GM19238 (cell line): ENCODE measurements around the gene PDSS2.
"Not testable (repeated sequence)": the region's sequence is repeated elsewhere in the genome, so short reads cannot be mapped to it uniquely, and the experiment has no call there.

Experiments
- DNase-seq: peaks from one replicate; pipeline ENCODE4 v3.0.0; 2011; ENCODE audit warnings: low spot score; ENCODE audit not compliant: insufficient read length

PDSS2 gene

DNA sequence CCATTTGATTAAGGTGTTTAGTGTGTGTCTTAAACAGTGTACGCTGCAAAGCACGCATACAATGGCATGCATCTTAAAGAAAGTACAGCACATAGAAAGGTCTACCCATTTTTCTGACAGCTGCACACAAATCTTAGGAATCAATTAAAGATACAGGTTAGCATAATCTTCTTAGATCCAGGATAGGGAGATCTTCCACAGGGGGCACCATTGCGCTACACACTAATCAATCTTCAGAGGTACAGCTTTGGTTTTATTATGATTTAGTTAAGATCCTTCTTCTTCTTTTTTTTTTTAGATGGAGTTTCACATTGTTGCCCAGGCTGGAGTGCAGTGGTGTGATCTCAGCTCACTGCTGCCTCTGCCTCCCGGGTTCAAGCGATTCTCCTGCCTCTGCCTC, 280.4 kb downstream of the PDSS2 start:
- DNase-seq: no peak

DNA sequence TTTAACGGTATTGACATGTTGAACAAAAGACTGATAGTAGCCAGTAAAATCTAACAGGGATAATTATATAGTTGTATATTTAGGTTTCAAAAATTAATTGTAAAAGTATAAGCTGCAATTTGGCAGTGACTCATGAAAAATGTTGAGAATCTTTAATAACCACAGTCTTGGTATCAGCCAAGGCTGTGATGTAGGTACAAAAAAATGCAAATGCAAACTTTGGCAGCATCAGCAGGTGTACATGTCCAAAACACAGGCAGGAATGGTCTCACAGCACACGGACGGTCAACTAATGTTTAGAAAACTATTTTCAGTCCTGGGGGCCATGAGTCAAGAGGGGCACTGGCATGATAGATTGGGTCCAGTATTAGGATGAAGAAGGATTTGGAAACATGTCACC, 285.6 kb downstream of the PDSS2 start:
- DNase-seq: no peak

DNA sequence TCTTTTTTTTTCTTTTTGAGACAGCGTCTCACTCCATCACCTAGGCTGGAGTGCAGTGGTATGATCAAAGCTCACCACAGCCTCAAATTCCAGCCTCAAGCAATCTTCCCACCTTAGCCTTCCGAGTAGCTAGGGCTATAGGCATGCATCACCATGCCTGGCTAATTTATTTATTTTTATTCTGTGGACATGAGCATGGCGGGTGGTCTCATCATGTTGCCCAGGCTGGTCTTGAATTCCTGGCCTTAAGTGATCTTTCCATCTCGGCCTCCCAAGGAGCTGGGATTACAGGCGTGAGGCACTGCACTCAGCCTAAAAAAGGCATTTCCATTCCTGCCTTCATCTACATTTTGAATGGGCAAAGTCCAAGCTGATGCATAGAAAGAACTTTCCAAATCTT, 287.9 kb downstream of the PDSS2 start:
- DNase-seq: no peak

DNA sequence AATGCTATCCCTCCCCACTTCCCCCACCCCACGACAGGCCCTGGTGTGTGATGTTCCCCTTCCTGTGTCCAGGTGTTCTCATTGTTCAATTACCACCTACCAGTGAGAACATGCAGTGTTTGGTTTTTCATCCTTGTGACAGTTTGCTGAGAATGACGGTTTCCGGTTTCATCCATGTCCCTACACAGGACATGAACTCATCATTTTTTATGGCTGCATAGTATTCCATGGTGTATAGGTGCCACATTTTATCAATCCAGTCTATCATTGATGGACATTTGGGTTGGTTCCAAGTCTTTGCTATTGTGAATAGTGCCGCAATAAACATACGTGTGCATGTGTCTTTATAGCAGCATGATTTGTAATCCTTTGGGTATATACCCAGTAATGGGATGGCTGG, 295.1 kb downstream of the PDSS2 start:
- DNase-seq: not testable (repeated sequence)

DNA sequence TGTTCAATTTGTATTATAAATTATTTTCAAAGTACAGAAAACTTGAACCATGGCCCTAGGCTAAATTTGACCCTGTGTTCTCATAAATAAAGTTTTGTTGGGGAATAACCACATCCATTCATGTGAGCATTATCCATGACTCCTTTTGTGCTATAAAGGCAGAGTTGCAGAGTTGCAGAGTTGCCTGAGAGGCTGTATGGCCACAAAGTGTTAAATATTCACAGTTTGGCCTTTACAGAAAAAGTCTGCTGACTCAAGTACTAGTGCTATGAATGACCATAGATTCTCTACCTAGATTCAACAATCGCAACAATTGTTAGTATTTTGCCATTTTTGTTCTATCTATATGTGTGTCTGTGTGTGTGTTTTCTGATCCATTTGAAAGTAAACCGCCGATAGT, 297.8 kb downstream of the PDSS2 start:
- DNase-seq: no peak

DNA sequence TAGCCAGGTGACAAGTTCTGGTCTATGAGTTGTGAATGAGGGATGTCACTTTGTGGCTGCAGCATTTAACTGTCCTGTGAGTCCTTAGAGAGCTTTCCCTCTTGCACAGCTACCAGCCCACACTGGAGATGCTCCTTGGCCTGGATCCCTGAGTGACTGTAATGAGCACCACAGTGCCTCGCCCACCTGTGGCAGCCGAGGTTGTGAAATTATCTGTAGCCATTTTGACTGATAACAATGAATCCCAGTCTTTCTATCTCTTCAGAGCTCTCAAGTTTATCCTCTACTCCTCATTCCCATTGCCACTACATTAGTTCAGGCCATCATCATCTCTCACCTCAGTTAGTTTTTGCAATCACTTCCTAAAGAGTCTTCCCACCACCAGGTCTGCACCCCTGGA, 302.7 kb downstream of the PDSS2 start:
- DNase-seq: no peak

DNA sequence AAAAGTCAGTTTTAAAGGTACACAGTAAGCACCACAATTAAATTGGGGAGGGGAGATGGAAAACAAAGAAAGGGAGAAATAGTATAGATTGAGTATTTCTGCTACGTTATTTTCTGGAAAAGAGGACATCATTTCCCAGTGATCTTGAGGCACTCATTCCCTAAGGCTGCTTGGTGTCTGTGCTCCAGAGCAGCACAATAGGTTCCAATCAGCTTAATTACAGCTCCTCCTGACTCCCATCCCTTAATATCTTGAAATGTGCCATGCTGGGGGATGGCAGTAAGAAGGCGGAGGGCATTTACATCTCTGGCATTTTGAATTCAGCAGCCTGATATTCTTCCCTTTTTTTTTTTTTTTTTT, 304.6 kb downstream of the PDSS2 start:
- no peak for DNase-seq

DNA sequence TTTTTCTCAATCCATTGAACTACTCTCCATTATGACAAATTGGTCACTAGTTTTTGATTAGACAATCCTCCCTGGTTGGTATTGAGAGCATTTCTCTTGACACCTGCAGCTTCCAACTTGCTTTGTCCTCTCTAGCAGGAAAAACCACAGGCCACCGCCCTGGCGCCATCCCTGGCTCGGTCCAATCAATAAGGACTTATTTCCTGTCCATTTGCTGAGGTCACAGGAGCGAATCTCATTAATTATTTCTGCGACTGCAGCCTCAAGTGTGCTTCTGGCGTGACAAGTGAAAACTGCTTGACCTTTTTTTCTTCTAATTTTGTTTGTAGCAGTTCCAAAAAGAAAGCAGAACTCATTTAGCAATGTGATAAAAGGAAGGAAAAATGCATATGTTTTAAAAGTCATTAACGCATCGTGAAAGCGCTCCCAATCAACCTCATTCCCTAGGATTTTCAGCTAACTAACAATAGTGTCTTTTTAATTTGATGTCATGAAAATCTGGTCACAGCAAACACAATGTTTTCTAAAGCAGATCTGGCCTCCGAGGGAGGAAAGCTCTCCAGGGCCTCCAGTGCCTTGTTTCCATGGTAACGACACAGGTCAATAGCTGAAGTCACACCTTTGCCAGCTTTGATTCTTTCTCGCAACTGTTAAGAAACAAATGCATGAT, 305.1 kb downstream of the PDSS2 start:
- DNase-seq: no peak

DNA sequence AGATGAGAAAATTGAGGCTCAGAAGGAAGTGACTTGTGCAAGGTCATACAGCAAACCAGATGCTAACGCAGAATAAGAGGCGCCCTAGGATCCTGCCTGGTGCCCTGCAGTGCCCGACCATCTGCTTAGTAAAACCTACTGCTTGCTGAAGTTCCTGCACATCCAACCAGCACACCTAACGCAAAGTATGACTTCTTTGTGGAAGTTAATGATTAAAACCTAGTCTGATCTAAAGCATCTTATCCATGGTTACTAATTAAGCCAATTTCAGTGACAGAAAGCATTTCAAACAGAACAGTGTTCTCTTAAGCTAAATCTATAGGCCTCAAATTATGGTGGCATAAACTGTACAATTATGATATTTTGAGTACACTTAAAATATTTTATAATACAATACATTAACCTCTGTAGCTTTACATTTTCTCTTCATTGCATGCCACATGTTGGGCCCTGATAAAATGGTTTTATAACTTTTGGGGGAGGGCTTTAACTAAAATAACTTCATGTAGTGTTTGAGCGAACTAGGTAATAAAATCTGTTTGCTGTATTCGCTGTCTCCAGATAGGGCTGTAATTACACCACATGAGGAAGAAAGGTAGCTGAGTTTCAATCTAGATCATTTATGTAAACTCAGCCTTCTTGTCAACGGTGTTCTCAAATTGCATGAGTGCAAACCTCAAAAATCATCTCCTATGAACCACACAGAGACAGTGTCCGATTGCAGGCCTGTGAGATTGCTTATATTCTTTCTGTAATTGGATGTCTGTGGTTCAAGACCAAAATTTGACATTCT, 306.5 kb downstream of the PDSS2 start:
- DNase-seq: no peak

DNA sequence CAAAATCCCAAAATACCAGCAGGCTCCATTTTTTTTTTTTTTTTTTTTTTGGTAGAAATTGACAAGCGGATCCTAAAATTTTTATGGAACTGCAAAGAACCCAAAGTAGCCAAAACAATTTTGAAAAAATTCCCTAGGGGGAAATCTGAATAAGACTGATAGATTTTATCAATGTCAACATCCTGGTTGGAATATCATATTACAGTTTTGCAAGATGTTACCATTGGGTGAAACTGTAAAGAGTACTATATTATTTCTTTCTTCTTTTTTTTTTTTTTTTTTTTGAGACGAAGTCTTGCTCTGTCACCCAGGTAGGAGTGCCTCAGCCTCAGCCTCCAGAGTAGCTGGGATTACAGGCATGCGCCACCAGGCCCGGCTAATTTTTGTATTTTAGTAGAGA, 314.7 kb downstream of the PDSS2 start:
- DNase-seq: no peak

DNA sequence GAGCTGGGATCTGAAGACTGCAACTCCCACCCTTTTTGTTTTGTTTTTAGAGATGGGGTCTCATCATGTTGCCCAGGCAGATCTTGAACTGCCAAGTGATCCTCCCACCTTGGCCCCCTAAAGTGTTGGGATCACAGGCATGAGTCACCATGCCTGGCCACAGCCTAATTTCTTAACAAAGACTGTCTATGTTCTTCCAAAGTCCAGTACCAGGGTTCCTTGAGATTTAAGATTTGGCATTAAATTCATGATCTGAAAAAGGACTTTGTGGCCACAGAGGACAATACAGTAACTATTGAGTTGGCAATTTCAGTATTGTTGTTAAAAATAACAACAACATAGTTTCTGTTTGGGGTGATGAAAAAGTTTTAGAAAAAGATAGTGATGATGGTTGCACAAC, 315.4 kb downstream of the PDSS2 start:
- no peak for DNase-seq

DNA sequence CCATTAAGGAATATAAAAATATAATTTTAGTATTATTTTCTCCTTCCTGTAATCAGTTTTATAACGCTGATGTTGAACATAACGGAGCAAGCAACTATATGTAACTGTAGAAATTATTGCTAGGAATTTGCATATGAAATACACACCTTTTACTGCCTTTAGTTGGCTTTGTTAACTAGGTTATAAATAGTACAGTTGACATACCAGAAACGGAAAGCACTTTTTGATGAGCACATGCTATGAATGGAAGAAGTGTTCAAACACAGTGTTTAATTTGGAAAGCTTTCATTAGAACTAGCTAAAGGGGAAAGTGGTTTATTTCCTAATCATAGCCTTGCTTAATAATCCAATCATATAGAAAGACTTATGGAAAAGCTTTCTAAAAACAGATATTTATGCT, 318.8 kb downstream of the PDSS2 start:
- DNase-seq: no peak

DNA sequence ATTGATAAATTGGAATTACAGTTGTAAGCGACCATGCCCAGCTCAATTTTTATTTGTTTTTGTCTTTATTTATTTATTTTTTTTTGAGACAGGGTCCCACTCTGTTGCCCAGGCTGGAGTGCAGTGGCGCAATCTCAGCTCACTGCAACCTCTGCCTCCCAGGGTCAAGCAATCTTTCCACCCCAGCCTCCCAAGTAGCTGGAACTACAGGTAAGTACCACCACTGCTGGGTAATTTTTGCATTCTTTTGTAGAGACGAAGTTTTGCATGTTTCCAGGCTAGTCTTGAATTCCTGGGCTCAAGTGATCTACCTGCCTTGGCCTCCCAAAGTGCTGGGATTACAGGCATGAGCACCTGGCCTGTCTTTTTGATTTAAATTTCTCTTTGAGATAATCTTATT, 323.0 kb downstream of the PDSS2 start:
- DNase-seq: not testable (repeated sequence)

DNA sequence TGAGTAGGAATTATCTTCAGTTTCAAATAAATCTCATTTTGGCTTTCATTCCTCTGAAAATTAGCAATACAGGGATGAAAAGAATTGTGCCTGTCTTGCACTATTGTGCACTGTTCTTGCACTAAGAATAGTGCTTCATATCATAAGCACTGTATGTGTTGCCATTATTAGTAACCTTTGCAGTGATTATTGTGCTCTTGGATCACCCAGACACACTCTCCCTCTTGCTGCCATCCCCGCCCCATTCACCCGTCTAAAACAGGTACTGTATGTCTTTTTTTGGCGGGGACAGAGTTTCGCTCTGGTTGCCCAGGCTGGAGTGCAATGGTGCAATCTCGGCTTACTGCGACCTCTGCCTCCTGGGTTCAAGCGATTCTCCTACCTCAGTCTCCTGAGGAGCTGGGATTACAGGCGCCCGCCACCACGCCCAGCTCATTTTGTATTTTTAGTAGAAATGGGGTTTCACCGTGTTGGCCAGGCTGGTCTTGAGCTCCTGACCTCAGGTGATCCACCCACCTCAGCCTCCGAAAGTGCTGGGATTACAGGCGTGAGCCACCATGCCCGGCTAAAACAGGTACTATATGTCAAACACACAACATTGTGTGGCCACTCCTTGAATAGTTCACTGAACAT, 324.2 kb downstream of the PDSS2 start:
- not testable (repeated sequence) for DNase-seq

DNA sequence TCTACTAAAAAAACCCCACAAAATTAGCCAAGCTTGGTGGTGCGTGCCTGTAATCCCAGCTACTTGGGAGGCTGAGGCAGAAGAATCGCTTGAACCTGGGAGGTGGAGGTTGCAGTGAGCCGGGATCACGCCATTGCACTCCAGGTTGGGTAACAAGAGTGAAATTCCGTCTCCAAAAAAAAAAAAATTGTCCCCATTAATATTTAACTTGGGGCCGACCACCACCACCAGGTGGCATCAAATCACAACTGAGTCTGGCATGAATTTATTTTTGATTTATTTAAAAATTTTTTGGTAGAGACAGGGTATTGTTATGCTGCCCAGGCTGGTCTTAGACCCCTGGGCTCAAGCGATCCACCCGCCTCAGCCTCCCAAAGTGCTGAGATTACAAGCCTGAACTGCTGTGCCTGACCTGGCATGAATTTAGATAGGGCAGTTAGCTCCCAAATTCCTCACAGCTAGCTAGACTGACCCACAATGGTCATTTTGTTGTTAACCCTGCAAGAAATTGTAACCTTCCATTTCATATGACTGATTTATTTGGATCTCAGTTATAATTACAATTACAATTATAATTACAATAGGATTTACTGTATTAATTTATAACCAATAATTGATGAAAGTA, 326.9 kb downstream of the PDSS2 start:
- no peak for DNase-seq

DNA sequence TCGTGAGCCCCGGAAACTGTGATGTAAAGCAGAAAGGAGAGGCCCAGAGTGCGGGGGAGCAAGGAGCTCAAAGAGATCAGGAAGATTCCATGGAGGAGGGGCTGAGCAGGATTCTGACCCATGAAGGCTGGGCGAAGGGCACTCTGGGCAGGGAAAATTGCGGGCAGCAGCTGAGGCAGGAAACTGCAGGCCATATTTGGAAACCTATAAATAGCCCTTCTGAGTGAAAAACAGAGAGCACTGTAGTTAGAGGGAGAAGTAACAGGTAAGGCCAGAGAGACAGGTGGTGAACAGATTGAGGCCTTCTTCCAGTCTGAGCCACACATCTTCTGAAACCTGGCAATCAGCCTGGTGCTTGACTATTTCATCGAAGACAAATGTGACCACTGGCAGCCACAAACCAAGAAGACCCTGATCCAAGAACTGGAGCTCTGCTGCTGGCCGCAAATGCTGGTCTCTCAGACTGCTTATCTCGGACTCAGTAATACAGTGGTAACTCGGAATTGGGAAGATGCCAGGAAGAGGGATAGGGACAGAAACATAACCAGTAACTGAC, 329.9 kb downstream of the PDSS2 start:
- DNase-seq: no peak

DNA sequence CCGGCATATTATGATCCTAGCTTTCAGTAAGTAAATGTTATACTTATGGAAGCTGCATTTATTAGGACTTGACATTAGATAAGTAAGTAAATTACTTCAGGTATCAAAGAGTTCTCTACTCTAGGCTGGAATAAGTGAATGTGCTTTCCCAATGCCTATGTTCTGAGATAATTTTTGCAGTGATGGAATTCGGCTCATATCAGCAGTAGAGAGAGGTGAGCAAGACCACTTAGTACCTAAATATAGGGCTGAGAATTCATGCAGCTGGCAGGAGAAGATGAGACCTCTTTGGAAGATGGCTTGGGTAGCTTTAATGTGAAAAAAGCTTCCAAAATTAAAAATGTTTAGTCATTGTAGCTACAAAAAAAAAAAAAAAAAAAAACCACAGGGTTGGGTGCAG, 330.8 kb downstream of the PDSS2 start:
- no peak for DNase-seq

DNA sequence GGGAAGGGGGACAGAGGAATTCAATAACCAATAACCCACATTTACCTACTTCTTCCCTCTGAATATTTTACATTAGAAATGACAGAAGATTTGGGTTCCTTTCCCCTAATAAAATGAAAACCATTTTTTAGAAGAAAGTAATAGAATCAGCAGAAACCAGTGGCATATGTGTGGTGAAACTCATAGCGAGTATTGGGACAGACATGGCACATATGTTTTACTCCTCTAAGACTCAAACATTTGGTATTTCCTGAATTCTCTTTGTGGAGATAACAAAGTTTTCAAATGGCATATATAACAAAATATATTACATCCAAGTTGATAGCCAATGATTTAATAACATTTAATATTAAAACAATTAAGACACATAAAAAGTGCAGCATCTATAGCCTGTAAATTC, 331.2 kb downstream of the PDSS2 start:
- DNase-seq: no peak

DNA sequence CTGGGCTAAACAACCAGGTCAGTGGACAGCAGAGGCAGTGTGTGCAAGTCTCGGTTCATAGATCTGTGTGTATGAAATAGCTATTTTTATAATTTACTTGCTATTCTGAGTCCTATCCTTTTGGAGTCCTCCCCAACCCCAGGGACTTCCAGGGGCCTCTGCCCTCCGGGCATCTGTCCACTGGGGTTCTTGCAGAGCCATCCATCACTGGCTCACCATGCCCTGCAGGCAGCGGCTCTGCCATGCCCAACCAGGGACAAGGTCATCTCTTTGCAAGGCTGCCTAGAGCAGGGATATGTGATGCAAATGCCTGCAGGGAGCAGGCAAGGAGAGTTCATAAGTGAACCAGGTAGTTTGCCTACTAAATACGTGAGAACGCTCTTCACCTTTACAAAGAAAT, 333.6 kb downstream of the PDSS2 start:
- no peak for DNase-seq

DNA sequence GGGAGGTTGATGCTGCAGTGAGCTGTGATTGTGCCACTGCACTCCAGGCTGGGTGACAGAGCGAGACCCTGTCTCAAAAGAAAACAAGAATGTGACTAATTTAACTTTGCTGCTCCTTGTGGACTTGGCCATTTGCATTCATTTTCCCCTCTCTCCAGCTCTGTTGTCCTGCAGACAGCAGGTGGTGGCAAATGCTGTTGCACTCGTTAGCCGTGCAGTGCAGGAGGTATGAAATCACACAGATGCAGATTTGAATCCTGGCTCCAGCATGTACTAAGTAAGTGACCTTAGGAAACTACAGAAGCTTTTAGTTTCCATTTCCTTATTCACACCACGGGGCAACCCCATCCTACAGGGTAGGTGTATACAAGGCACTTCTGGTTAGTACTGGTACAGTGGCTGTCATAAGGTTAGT, 334.4 kb downstream of the PDSS2 start:
- DNase-seq: no peak

DNA sequence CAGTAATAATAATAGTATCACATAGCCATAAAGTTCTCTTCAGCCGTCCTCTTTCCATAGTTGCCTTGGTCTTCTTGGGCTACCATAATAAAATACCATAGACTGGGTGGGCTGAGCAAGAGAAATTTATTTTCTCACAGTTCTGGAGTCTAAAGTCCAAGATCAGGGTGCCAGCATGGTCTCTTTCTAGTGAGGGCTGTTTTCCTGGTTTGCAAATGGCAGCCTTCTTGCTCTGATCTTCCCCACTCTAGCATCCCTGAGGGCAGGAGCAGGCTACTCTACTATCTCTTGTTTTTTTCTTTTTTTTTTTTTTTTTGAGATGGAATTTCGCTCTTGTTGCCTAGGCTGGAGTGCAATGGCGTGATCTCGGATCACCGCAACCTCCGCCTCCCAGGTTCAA, 335.9 kb downstream of the PDSS2 start:
- DNase-seq: no peak

DNA sequence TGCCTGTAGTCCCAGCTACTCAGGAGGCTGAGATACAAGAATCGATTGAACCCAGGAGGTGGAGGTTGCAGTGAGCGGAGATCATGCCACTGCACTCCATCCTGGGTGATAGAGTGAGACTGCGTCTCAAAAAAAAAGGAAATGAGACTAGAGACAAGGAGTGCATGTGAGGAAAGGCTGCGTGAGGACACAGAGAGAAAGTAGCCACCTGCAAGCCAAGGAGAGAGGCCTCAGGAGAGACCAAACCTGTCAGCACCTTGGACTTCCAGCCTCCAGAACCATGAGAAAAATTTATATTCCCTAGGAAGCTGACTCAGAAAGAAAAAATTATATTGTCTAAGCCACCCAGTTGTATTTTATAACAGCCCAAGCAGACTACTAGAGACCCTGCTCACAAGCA, 336.6 kb downstream of the PDSS2 start:
- no peak for DNase-seq
